HepG2 (cell line): ENCODE results near the gene ITGB2. TPM values are rescaled to one million over a fixed set of nuclear protein-coding genes. Genes with fewer than 3 reads are reported as not detected.

Source experiments
- ATAC-seq: fragments of 200-7000 bp; cut with Tn5 transposase; 3 replicates; pipeline ENCODE4 v1.9.1; 2020; ENCODE audit warnings: mild to moderate bottlenecking, moderate library complexity
- BruUV-seq: library from RNA; stranded (reverse); fragments of 400-500 nt; replicated peaks from 2 replicates; lab custom pipeline; 2021; lab: Mats Ljungman, UMichigan
- CTCF ChIA-PET: fragments of 300-600 bp; formaldehyde crosslinking; extraction: SDS; loops from one replicate; lab custom pipeline; 2021; ENCODE audit warnings: low total read pairs, inconsistent platforms, low intra/inter-chr PET ratio; lab: Yijun Ruan, JAX
- POLR2A ChIA-PET: fragments of 350-600 bp; sonication (Branson Sonifier 250); formaldehyde crosslinking; loops from one replicate; lab custom pipeline; 2020; ENCODE audit warnings: antibody characterized with exemption, inconsistent platforms; lab: Yijun Ruan, JAX
- DNase-seq: peaks from one replicate; pipeline ENCODE4 v3.0.0-alpha.2; 2015; ENCODE audit warnings: low spot score
- FAIRE-seq: peaks from 3 replicates; lab custom pipeline; 2011; peaks lifted over from hg19 to GRCh38; lab: Jason Lieb, UNC
- H2AFZ ChIP-seq: one replicate; pipeline ENCODE4 v1.6.1; 2011; ENCODE audit warnings: low read length, inconsistent platforms
- H3K27ac ChIP-seq: fragments of 300-600 bp; 3 replicates; pipeline ENCODE4 v1.8.0; 2011; ENCODE audit warnings: mixed run types, mild to moderate bottlenecking, mixed read lengths, low read length, inconsistent platforms; ENCODE audit not compliant: insufficient read depth; ENCODE audit errors: extremely low read length
- H3K27me3 ChIP-seq, 2 experiments: fragments of 200-600 bp in 1 of 2; 2 replicates in 1 of 2; 3 replicates in 1 of 2; pipeline versions ENCODE4 v1.6.0 to v1.8.0; 2011; ENCODE audit warnings: low read length in 2 of 2, mild to moderate bottlenecking in 2 of 2, moderate library complexity in 2 of 2, inconsistent platforms in 1 of 2; ENCODE audit not compliant: insufficient read depth in 2 of 2, control insufficient read depth in 1 of 2
- H3K36me3 ChIP-seq, 2 experiments: fragments of 200-600 bp in 1 of 2; replicated peaks in 1 of 2; 2 replicates in 1 of 2; 3 replicates in 1 of 2; pipeline versions ENCODE4 v1.5.1 to v1.8.0; 2011; ENCODE audit warnings: low read length in 2 of 2, inconsistent platforms in 1 of 2; ENCODE audit not compliant: insufficient read depth in 2 of 2, control insufficient read depth in 1 of 2
- H3K4me1 ChIP-seq: 2 replicates; pipeline ENCODE4 v1.5.1; 2012; ENCODE audit warnings: low read length, inconsistent platforms; ENCODE audit not compliant: insufficient read depth
- H3K4me2 ChIP-seq: 2 replicates; pipeline ENCODE4 v1.6.0; 2011; ENCODE audit warnings: low read depth, low read length, inconsistent platforms
- H3K4me3 ChIP-seq, 3 experiments: fragments of 200-600 bp in 1 of 3; sonication (generic), shearing (Covaris generic) in 1 of 3; replicated peaks in 1 of 3; 2 replicates each; pipeline ENCODE4 v1.5.1; 2011 to 2016; ENCODE audit warnings: low read length in 3 of 3, inconsistent platforms in 2 of 3, low read depth in 2 of 3, mild to moderate bottlenecking in 2 of 3, control low read depth in 1 of 3, mixed read lengths in 1 of 3; ENCODE audit not compliant: insufficient read depth in 1 of 3
- H3K79me2 ChIP-seq: one replicate; pipeline ENCODE4 v1.6.1; 2011; ENCODE audit warnings: low read length, inconsistent platforms; ENCODE audit not compliant: insufficient read depth
- H3K9ac ChIP-seq: 2 replicates; pipeline ENCODE4 v1.6.0; 2011; ENCODE audit warnings: mild to moderate bottlenecking, low read depth, low read length, inconsistent platforms; ENCODE audit not compliant: insufficient read depth
- H3K9me3 ChIP-seq: 2 replicates; pipeline ENCODE4 v1.5.1; 2012; ENCODE audit warnings: mild to moderate bottlenecking, low read length
- H4K20me1 ChIP-seq: 2 replicates; pipeline ENCODE4 v1.6.0; 2011; ENCODE audit warnings: inconsistent platforms, mild to moderate bottlenecking, low read length, moderate library complexity; ENCODE audit not compliant: insufficient read depth
- JDP2 ChIP-seq: sonication (generic); formaldehyde crosslinking; IDR thresholded peaks from 2 replicates; pipeline ENCODE4 v1.8.1; 2022; ENCODE audit warnings: missing genetic modification reagents, borderline replicate concordance
- MXD4 ChIP-seq: IDR thresholded peaks from 2 replicates; pipeline ENCODE4 v1.6.1; 2016; ENCODE audit warnings: mild to moderate bottlenecking, missing biosample characterization, missing genetic modification reagents
- PCBP2 ChIP-seq: fragments of 200-400 bp; formaldehyde crosslinking; optimal IDR thresholded peaks from 2 replicates; pipeline ENCODE3; 2018; ENCODE audit warnings: low read length, low read depth; ENCODE audit not compliant: poor library complexity, severe bottlenecking
- PHF5A ChIP-seq: IDR thresholded peaks from one replicate; pipeline ENCODE4 v1.6.1; 2018; ENCODE audit warnings: low read depth, missing genetic modification reagents; ENCODE audit not compliant: unreplicated experiment
- SPEN ChIP-seq: sonication (generic); formaldehyde crosslinking; IDR thresholded peaks from 2 replicates; pipeline ENCODE4 v1.5.1; 2020; ENCODE audit warnings: low read depth, mild to moderate bottlenecking, missing genetic modification reagents
- ZBTB21 ChIP-seq: sonication (generic); formaldehyde crosslinking; IDR thresholded peaks from 2 replicates; pipeline ENCODE4 v1.4.0; 2020; ENCODE audit warnings: missing genetic modification reagents
- ZBTB44 ChIP-seq: sonication (generic); formaldehyde crosslinking; IDR thresholded peaks from 2 replicates; pipeline ENCODE4 v1.4.0; 2020; ENCODE audit warnings: missing genetic modification reagents
- ZFX ChIP-seq: sonication (generic); formaldehyde crosslinking; IDR thresholded peaks from 2 replicates; pipeline ENCODE4 v1.4.0; 2020; ENCODE audit warnings: mild to moderate bottlenecking, low read depth, missing genetic modification reagents, moderate library complexity
- ZNF552 ChIP-seq: sonication (generic); formaldehyde crosslinking; IDR thresholded peaks from 2 replicates; pipeline ENCODE4 v1.9.0; 2022; ENCODE audit warnings: missing genetic modification reagents, mild to moderate bottlenecking, borderline replicate concordance
- WGBS: methylation state at CpG from one replicate; pipeline ENCODE4 v1.1.6; 2017; ENCODE audit warnings: low lambda C conversion rate; 5-methylcytosine and 5-hydroxymethylcytosine counted together
- in situ Hi-C: cut with HindIII; loops from 2 replicates; pipeline ENCODE4 v1.10.0; 2017; ENCODE audit warnings: low pct_unique_long_range_greater_than_20kb; ENCODE audit not compliant: extremely low pct_ligation_motif_present
- intact Hi-C: fragments of 100-400 bp; cut with micrococcal nuclease; formaldehyde crosslinking; loops from one replicate; pipeline ENCODE4 v1.10.0; 2022; ENCODE audit not compliant: unreplicated experiment
- polyA plus RNA-seq, 8 experiments: library from polyadenylated mRNA; depleted of rRNA in 3 of 8; stranded (reverse) in 7 of 8; unstranded in 1 of 8; fragments of >200 nt; fragmentation: Illumina TruSeq in 4 of 8; extraction: Trizol in 4 of 8; gene quantifications; 2 replicates each; pipeline versions ENCODE4 v1.2.1 to v1.2.3, GENCODE V29; 2011 to 2016; ENCODE audit warnings: low read depth in 4 of 8, missing spikeins in 1 of 8, mixed read lengths in 1 of 8; ENCODE audit not compliant: insufficient read depth in 1 of 8
- total RNA-seq, 5 experiments: library from RNA; depleted of rRNA; stranded (reverse); fragments of >200 nt; fragmentation: Illumina TruSeq; extraction: Trizol; gene quantifications; 2 replicates each; pipeline ENCODE4 v1.2.3, GENCODE V29; 2016; ENCODE audit warnings: low read depth in 1 of 5
- TF ChIP-seq, protein P1 (sequence below): sonication (generic); formaldehyde crosslinking; IDR thresholded peaks from 2 replicates; pipeline ENCODE4 v1.4.0; 2020; ENCODE audit warnings: missing genetic modification reagents

The ITGB2 gene
- total and polyA plus RNA-seq, 2 of the 13 experiments (the other 11 are each of a cell fraction or from before 2014, with no cell fraction given), result 4.2 to 18.0 TPM

GRCh38 chr21:44837537-44837936 is 83.2 kb downstream of the ITGB2 start:
- intact Hi-C loops (no loop called here), in situ Hi-C loops (no loop called here)
- no peaks in the 10 kb centered on the region for H3K9me3 ChIP-seq
- H4K20me1 ChIP-seq, result no peaks in the 10 kb centered on the region
- no peaks in the 10 kb centered on the region for H3K36me3 ChIP-seq
- TF ChIP-seq SPEN (CRISPR knock-in tag) (no peak), PCBP2 (no peak), JDP2 (CRISPR knock-in tag) (no peak), ZNF552 (no peak), ZBTB21 (CRISPR knock-in tag) (no peak), ZFX (CRISPR knock-in tag) (no peak), PHF5A (CRISPR knock-in tag) (no peak)
- H3K4me3 ChIP-seq, result peak overlapping the region in 1 of 3 experiments; percentile 68; a peak in 1 of 6 replicates
- no peak for FAIRE-seq
- no TSS peak for BruUV-seq
- ChIA-PET CTCF (no interaction called here), POLR2A (interaction anchor here (1.2 to 1.4 kb wide), 2 partner anchors 20 to 32 kb away, joined by 3 to 5 read pairs; partner anchors contain the start of gene SUMO3)
- no peak for DNase-seq
- H3K4me1 ChIP-seq, result peaks cover 40% of the 10 kb centered on the region
- H3K27ac ChIP-seq, result no peak overlapping the region
- peak; percentile 19 for ATAC-seq
- H3K27me3 ChIP-seq, result peaks cover 6 to 48% of the 10 kb centered on the region in 2 experiments; a peak in 4 of 5 replicates
- peak overlapping the region; percentile 88; the same call in 1 of the 2 replicates for H3K4me2 ChIP-seq
- no peaks in the 10 kb centered on the region for H3K79me2 ChIP-seq
- WGBS, result 42% methylated on average over 3 of the region's 13 CpGs
- H3K9ac ChIP-seq, result no peak overlapping the region
- no peak overlapping the region for H2AFZ ChIP-seq

DNA sequence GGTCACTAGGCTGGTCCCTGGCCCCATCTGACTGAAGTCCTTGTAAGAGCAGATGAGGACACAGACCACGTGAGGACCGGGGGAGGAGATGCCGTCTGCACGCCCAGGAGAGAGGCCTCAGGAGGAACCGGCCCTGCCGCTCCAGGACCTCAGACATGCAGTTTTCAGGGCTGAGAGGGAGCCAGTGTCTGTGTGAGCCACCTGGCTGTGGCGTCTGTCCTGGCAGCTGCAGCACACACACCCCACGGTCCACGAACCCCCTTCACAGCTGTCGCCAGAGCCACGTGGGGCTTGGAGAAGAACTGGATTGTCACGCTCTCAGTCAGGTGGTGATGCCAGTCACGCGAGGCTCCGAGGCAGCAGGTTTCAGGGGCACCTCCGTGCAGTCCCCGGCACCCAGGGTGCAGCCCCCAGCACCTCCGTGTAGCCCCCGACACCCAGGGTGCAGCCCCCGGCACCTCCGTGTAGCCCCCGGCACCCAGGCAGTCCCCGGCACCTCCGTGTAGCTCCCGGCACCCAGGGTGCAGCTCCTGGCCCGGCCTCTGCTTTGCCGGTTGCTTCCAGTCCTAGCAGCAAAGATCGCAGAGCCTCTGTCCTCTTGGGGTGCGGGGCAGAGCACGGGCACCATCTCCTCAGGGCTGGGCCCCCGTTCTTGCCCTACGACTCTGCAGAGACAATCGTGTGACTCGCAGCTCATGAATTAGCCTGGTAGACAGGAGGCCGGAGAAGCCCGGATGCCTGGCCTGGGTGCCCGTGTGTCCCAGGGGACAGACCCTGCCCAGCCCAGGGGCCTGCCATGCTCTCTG is 83.8 kb downstream of the ITGB2 start:
- H3K36me3 ChIP-seq, result no peaks in the 10 kb centered on the region
- ChIA-PET POLR2A (interaction anchor here (1.2 to 1.4 kb wide), 2 partner anchors 19 to 33 kb away, joined by 3 to 5 read pairs; partner anchors contain the start of gene SUMO3), CTCF (no interaction called here)
- H2AFZ ChIP-seq, result no peak overlapping the region
- peaks cover 40% of the 10 kb centered on the region for H3K4me1 ChIP-seq
- ATAC-seq (peak; percentile 57), DNase-seq (peak; percentile 55), FAIRE-seq (peak; percentile 56)
- H4K20me1 ChIP-seq, result no peaks in the 10 kb centered on the region
- in situ Hi-C loops (no loop called here), intact Hi-C loops (no loop called here)
- no peak overlapping the region for H3K27ac ChIP-seq
- H3K9ac ChIP-seq, result peak overlapping the region; percentile 17; the same call in 1 of the 2 replicates
- H3K9me3 ChIP-seq, result no peaks in the 10 kb centered on the region
- no TSS peak for BruUV-seq
- 9% methylated on average over 26 of the region's 37 CpGs for WGBS
- H3K79me2 ChIP-seq, result no peaks in the 10 kb centered on the region
- H3K4me2 ChIP-seq, result peak overlapping the region; percentile 88
- peak overlapping the region; percentile 19 to 68 (median 21); a peak in 2 of 6 replicates for H3K4me3 ChIP-seq
- H3K27me3 ChIP-seq, result peaks cover 6 to 41% of the 10 kb centered on the region in 2 experiments; a peak in 4 of 5 replicates
- TF ChIP-seq ZBTB44 (no peak), MXD4 (CRISPR knock-in tag) (peak; percentile 49; the same call in 1 of the 2 replicates)
- TF ChIP-seq, protein P1, sequence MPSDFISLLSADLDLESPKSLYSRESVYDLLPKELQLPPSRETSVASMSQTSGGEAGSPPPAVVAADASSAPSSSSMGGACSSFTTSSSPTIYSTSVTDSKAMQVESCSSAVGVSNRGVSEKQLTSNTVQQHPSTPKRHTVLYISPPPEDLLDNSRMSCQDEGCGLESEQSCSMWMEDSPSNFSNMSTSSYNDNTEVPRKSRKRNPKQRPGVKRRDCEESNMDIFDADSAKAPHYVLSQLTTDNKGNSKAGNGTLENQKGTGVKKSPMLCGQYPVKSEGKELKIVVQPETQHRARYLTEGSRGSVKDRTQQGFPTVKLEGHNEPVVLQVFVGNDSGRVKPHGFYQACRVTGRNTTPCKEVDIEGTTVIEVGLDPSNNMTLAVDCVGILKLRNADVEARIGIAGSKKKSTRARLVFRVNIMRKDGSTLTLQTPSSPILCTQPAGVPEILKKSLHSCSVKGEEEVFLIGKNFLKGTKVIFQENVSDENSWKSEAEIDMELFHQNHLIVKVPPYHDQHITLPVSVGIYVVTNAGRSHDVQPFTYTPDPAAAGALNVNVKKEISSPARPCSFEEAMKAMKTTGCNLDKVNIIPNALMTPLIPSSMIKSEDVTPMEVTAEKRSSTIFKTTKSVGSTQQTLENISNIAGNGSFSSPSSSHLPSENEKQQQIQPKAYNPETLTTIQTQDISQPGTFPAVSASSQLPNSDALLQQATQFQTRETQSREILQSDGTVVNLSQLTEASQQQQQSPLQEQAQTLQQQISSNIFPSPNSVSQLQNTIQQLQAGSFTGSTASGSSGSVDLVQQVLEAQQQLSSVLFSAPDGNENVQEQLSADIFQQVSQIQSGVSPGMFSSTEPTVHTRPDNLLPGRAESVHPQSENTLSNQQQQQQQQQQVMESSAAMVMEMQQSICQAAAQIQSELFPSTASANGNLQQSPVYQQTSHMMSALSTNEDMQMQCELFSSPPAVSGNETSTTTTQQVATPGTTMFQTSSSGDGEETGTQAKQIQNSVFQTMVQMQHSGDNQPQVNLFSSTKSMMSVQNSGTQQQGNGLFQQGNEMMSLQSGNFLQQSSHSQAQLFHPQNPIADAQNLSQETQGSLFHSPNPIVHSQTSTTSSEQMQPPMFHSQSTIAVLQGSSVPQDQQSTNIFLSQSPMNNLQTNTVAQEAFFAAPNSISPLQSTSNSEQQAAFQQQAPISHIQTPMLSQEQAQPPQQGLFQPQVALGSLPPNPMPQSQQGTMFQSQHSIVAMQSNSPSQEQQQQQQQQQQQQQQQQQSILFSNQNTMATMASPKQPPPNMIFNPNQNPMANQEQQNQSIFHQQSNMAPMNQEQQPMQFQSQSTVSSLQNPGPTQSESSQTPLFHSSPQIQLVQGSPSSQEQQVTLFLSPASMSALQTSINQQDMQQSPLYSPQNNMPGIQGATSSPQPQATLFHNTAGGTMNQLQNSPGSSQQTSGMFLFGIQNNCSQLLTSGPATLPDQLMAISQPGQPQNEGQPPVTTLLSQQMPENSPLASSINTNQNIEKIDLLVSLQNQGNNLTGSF (CRISPR knock-in tag), result no peak
